ENCODE results near the gene N4BP3.

N4BP3 gene

GRCh38 chr5:178141550-178141949, 28.2 kb downstream of the N4BP3 start:
- no peaks in the 10 kb centered on the region for H3K9me3 ChIP-seq (ENCODE audit: control insufficient read depth, low read length)
- H3K36me3 ChIP-seq (ENCODE audit: control insufficient read depth, insufficient read depth, low read length, severe bottlenecking) = peaks cover 44% of the 10 kb centered on the region
- peaks cover 4% of the 10 kb centered on the region for H3K4me1 ChIP-seq (ENCODE audit: control insufficient read depth, insufficient read depth, low read length)
- no peak overlapping the region for H3K9ac ChIP-seq (ENCODE audit: low read length)
- H3K4me3 ChIP-seq (ENCODE audit: low read length) = no peak overlapping the region
- no peak for DNase-seq (ENCODE audit: low read depth)
- H3K27me3 ChIP-seq (replicated peaks; ENCODE audit: control insufficient read depth, insufficient read depth, low read length) = no peaks in the 10 kb centered on the region

DNA sequence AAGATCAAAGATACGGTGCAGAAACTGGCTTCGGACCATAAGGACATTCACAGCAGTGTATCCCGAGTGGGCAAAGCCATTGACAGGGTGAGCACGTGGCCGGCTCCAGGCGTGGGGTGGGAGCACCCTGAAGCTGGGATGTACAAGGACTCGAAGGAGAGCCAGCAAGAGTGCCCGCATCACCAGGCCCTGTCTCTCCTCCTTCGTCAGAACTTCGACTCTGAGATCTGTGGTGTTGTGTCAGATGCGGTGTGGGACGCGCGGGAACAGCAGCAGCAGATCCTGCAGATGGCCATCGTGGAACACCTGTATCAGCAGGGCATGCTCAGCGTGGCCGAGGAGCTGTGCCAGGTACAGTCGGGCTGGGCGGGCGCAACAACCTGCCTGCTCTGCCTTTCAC, 29.3 kb downstream of the N4BP3 start:
- Histone ChIP-seq H3K36me3 (ENCODE audit: control insufficient read depth, insufficient read depth, low read length, severe bottlenecking) (peaks cover 55% of the 10 kb centered on the region), H3K9me3 (ENCODE audit: control insufficient read depth, low read length) (no peaks in the 10 kb centered on the region), H3K9ac (ENCODE audit: low read length) (no peak overlapping the region), H3K4me1 (ENCODE audit: control insufficient read depth, insufficient read depth, low read length) (peaks cover 4% of the 10 kb centered on the region), H3K27me3 (replicated peaks; ENCODE audit: control insufficient read depth, insufficient read depth, low read length) (no peaks in the 10 kb centered on the region), H3K4me3 (ENCODE audit: low read length) (no peak overlapping the region)
- no peak for DNase-seq (ENCODE audit: low read depth)

- no peak overlapping the region for H3K4me3 ChIP-seq (ENCODE audit: low read length)
- no peak overlapping the region for H3K9ac ChIP-seq (ENCODE audit: low read length)
- no peaks in the 10 kb centered on the region for H3K9me3 ChIP-seq (ENCODE audit: control insufficient read depth, low read length)
- H3K27me3 ChIP-seq (replicated peaks; ENCODE audit: control insufficient read depth, insufficient read depth, low read length) = no peaks in the 10 kb centered on the region
- peaks cover 61% of the 10 kb centered on the region for H3K36me3 ChIP-seq (ENCODE audit: control insufficient read depth, insufficient read depth, low read length, severe bottlenecking)
- no peak for DNase-seq (ENCODE audit: low read depth)
- peaks cover 4% of the 10 kb centered on the region for H3K4me1 ChIP-seq (ENCODE audit: control insufficient read depth, insufficient read depth, low read length)
These were observed 29.9 kb downstream of the N4BP3 start for GRCh38 chr5:178143246-178143645.

GRCh38 chr5:178143901-178144300, 30.6 kb downstream of the N4BP3 start:
- H3K36me3 ChIP-seq (ENCODE audit: control insufficient read depth, insufficient read depth, low read length, severe bottlenecking) = peaks cover 68% of the 10 kb centered on the region
- no peaks in the 10 kb centered on the region for H3K9me3 ChIP-seq (ENCODE audit: control insufficient read depth, low read length)
- H3K4me1 ChIP-seq (ENCODE audit: control insufficient read depth, insufficient read depth, low read length) = peaks cover 4% of the 10 kb centered on the region
- H3K9ac ChIP-seq (ENCODE audit: low read length) = no peak overlapping the region
- no peak for DNase-seq (ENCODE audit: low read depth)
- no peak overlapping the region for H3K4me3 ChIP-seq (ENCODE audit: low read length)
- no peaks in the 10 kb centered on the region for H3K27me3 ChIP-seq (replicated peaks; ENCODE audit: control insufficient read depth, insufficient read depth, low read length)

DNA sequence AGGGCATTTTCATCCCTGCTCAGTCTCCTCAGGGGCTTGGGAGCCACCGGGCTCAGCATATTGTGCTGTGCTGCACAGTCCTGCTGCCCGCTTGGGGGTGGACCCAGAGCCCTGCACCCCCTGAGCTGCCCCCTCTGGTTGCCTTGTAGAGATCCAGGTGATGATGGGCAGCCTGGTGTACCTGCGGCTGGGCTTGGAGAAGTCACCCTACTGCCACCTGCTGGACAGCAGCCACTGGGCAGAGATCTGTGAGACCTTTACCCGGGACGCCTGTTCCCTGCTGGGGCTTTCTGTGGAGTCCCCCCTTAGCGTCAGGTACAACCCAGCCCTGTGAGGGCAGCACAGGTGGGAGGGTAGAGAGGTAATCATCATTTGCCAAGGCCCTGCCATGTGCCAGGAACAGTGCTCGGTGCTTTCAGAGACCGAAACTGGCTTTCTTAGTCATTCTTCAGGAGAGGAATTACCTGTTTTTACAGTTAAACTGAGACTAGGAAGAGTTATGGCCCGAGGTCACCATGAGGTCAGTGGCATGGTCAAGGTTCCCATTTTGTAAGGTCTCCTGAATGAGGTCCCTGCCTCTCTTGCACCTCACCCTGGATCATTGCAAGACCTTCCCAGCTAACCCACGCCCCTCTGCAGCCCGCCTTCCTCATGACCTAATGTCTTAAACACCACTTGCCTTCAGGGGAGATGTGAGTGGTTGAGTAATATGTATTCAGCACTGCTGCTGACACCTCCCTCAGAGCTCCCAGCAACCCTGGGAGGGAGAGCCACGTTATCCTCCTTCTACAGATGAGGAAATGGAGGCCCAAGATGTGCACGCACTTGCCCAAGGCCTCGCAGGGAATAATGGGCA, 32.9 kb downstream of the N4BP3 start:
- Histone ChIP-seq H3K27me3 (replicated peaks; ENCODE audit: control insufficient read depth, insufficient read depth, low read length) (no peaks in the 10 kb centered on the region), H3K36me3 (ENCODE audit: control insufficient read depth, insufficient read depth, low read length, severe bottlenecking) (peaks cover 83% of the 10 kb centered on the region), H3K4me3 (ENCODE audit: low read length) (no peak overlapping the region), H3K9ac (ENCODE audit: low read length) (no peak overlapping the region), H3K4me1 (ENCODE audit: control insufficient read depth, insufficient read depth, low read length) (peaks cover 8% of the 10 kb centered on the region), H3K9me3 (ENCODE audit: control insufficient read depth, low read length) (no peaks in the 10 kb centered on the region)
- DNase-seq (ENCODE audit: low read depth) = peak; percentile 64

DNA sequence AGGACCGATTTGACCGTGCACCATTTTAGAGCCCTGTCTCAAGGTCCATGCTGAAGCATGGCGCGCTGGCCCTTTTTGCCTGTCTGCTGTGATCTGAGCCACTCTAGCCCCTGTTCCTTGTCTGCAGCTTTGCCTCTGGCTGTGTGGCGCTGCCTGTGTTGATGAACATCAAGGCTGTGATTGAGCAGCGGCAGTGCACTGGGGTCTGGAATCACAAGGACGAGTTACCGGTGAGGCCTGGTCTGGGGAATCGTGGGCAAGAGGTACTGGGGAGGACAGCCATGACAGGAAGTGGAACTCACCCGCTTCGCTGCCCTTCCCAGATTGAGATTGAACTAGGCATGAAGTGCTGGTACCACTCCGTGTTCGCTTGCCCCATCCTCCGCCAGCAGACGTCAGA, 34.1 kb downstream of the N4BP3 start:
- Histone ChIP-seq H3K4me3 (ENCODE audit: low read length) (no peak overlapping the region), H3K4me1 (ENCODE audit: control insufficient read depth, insufficient read depth, low read length) (peaks cover 20% of the 10 kb centered on the region), H3K27me3 (replicated peaks; ENCODE audit: control insufficient read depth, insufficient read depth, low read length) (no peaks in the 10 kb centered on the region), H3K9me3 (ENCODE audit: control insufficient read depth, low read length) (no peaks in the 10 kb centered on the region), H3K36me3 (ENCODE audit: control insufficient read depth, insufficient read depth, low read length, severe bottlenecking) (peaks cover 72% of the 10 kb centered on the region), H3K9ac (ENCODE audit: low read length) (no peak overlapping the region)
- DNase-seq (ENCODE audit: low read depth) = no peak

DNA sequence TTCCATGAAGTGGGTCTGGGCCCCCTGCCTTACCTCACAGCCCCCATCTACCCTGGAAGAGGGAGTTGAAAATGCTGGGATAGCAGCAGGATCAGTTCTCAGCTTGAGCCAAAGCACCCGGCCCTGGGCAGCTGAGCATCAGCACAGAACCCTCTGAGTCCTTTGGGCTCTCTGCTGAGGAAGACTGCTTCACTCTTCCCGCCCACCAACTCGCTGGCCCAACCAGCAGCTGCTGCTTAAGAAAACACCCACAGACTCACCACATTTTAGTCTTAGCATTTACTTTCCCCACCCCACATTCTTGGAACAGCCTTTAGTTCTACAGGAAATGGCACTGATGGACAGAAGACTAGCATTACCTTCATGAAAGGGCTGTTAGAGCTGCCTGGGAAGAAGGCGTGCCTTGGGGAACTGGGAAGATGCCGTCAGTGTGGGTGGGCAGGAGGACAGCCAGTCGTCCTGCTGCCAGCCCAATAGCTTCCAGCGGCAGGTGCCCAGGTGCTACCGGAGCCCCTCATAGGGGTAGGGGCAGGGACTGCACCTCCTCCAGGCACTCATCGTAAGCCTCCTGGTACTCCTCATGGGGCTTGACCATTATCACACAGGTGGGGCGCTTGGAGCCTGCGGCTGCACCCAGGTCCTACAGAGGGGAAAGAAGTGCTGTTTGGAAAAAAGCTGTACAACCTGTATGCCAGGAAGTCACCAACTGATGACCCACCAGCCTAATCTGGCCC, 36.0 kb downstream of the N4BP3 start:
- Histone ChIP-seq H3K4me1 (ENCODE audit: control insufficient read depth, insufficient read depth, low read length) (peaks cover 27% of the 10 kb centered on the region), H3K9ac (ENCODE audit: low read length) (peak overlapping the region; percentile 12), H3K4me3 (ENCODE audit: low read length) (no peak overlapping the region), H3K9me3 (ENCODE audit: control insufficient read depth, low read length) (no peaks in the 10 kb centered on the region), H3K27me3 (replicated peaks; ENCODE audit: control insufficient read depth, insufficient read depth, low read length) (no peaks in the 10 kb centered on the region), H3K36me3 (ENCODE audit: control insufficient read depth, insufficient read depth, low read length, severe bottlenecking) (peaks cover 53% of the 10 kb centered on the region)
- DNase-seq (ENCODE audit: low read depth) = peak; percentile 27

- Histone ChIP-seq H3K36me3 (ENCODE audit: control insufficient read depth, insufficient read depth, low read length, severe bottlenecking) (peaks cover 50% of the 10 kb centered on the region), H3K27me3 (replicated peaks; ENCODE audit: control insufficient read depth, insufficient read depth, low read length) (no peaks in the 10 kb centered on the region), H3K9me3 (ENCODE audit: control insufficient read depth, low read length) (no peaks in the 10 kb centered on the region), H3K4me1 (ENCODE audit: control insufficient read depth, insufficient read depth, low read length) (peaks cover 26% of the 10 kb centered on the region), H3K9ac (ENCODE audit: low read length) (peak overlapping the region; percentile 87), H3K4me3 (ENCODE audit: low read length) (no peak overlapping the region)
- DNase-seq (ENCODE audit: low read depth) = peak; percentile 16
These were observed 37.8 kb downstream of the N4BP3 start for GRCh38 chr5:178150977-178151734.

DNA sequence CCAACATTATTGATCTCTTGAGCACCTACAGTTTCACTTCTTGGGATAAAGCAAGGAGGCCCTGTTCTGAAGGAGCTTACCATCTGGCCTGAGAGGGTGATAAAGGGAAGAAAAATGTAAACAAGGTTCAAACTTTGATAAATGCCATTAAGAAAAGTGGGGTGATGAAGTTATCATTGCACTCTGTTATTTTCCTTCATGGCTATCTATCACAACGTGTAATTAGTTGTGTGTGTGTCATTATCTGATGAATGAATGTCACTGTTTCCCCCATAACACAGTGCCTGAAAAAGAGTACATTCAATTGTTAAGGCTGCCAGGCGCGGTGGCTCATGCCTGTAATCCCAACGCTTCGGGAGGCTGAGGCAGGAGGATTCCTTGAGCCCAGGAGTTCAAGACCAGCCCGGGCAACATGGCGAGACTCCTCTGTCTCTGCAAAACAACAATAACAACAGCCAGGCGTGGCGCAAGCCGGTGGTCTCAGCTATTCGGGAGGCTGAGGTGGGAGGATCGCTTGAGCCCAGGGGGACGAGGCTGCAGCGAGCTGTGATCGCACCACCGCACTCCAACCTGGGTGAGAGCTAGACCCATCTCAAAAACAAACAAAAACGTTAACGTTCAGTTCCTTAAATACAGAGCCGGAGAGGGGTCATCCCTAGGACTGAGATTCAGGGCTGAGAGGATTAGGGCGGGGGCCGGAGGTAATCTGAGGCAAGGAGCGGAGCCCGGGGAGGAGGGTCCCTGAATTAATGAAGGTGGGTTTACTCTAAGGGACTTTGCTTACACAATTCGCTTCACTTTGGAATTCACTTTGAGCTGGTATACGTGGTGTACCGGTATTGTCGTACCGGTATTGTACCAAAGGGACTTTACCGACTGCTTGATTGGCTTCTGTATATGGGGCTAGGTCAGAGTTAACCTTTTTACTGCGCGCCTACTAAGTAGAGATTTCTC, 39.4 kb downstream of the N4BP3 start:
- peaks cover 34% of the 10 kb centered on the region for H3K36me3 ChIP-seq (ENCODE audit: control insufficient read depth, insufficient read depth, low read length, severe bottlenecking)
- H3K4me1 ChIP-seq (ENCODE audit: control insufficient read depth, insufficient read depth, low read length) = peaks cover 23% of the 10 kb centered on the region
- no peaks in the 10 kb centered on the region for H3K27me3 ChIP-seq (replicated peaks; ENCODE audit: control insufficient read depth, insufficient read depth, low read length)
- peak overlapping the region; percentile 85 for H3K4me3 ChIP-seq (ENCODE audit: low read length)
- no peaks in the 10 kb centered on the region for H3K9me3 ChIP-seq (ENCODE audit: control insufficient read depth, low read length)
- H3K9ac ChIP-seq (ENCODE audit: low read length) = peak overlapping the region; percentile 87
- peak; percentile 11 for DNase-seq (ENCODE audit: low read depth)

- Histone ChIP-seq H3K4me1 (ENCODE audit: control insufficient read depth, insufficient read depth, low read length) (peaks cover 23% of the 10 kb centered on the region), H3K4me3 (ENCODE audit: low read length) (peak within 1 kb of the TSS; percentile 85), H3K27me3 (replicated peaks; ENCODE audit: control insufficient read depth, insufficient read depth, low read length) (no peaks in the 10 kb centered on the region), H3K36me3 (ENCODE audit: control insufficient read depth, insufficient read depth, low read length, severe bottlenecking) (peaks cover 24% of the 10 kb centered on the region), H3K9ac (ENCODE audit: low read length) (peak within 1 kb of the TSS; percentile 87), H3K9me3 (ENCODE audit: control insufficient read depth, low read length) (no peaks in the 10 kb centered on the region)
- DNase-seq (ENCODE audit: low read depth) = peak; percentile 100
These were observed 40.4 kb downstream of the N4BP3 start, which contains the start of gene NHP2 for GRCh38 chr5:178153530-178154340. Gene NHP2 (minus strand): TSS chr5:178153885. CDS start chr5:178153817, 68 bp downstream.
